ENCODE data around the gene TSPAN4.

Gene TSPAN4

GRCh38 chr11:869399-870126 lies 26.9 kb downstream of the TSPAN4 start:
- Histone ChIP-seq H3K36me3 (ENCODE audit: insufficient read depth, low read length) (peaks cover 41% of the 10 kb centered on the region), H3K4me1 (ENCODE audit: insufficient read depth, low read length) (no peaks in the 10 kb centered on the region), H3K79me2 (ENCODE audit: insufficient read depth, low read length) (no peaks in the 10 kb centered on the region), H3K27me3 (ENCODE audit: insufficient read depth, low read length, poor library complexity) (no peaks in the 10 kb centered on the region), H3K9me3 (ENCODE audit: insufficient read depth, low read length, severe bottlenecking) (no peaks in the 10 kb centered on the region), H3K9ac (ENCODE audit: low read depth, low read length) (no peak overlapping the region), H3K4me2 (ENCODE audit: insufficient read depth, low read length) (no peak overlapping the region), H3K27ac (ENCODE audit: low read length) (no peak overlapping the region), H2AFZ (ENCODE audit: low read depth, low read length) (no peak overlapping the region), H3K4me3 (ENCODE audit: low read depth in 1 of 2, low read length in 2 of 2) (no peak overlapping the region), H4K20me1 (ENCODE audit: insufficient read depth, low read length) (peaks cover 9% of the 10 kb centered on the region)
- no peak for DNase-seq
- TF ChIP-seq EZH2 (IDR thresholded peaks at IDR 0.05; ENCODE audit: borderline replicate concordance, low read depth, low read length, severe bottlenecking) (no peak), CTCF (IDR thresholded peaks at IDR 0.05; ENCODE audit: borderline replicate concordance, extremely low read depth, low read length, poor library complexity, severe bottlenecking) (no peak)
- ATAC-seq (ENCODE audit: insufficient read depth, low read depth): no peak

GRCh38 chr11:870127-870413 lies 27.4 kb downstream of the TSPAN4 start:
- Histone ChIP-seq H3K4me1 (ENCODE audit: insufficient read depth, low read length) (no peaks in the 10 kb centered on the region), H3K4me3 (ENCODE audit: low read depth in 1 of 2, low read length in 2 of 2) (no peak overlapping the region), H3K4me2 (ENCODE audit: insufficient read depth, low read length) (no peak overlapping the region), H4K20me1 (ENCODE audit: insufficient read depth, low read length) (peaks cover 9% of the 10 kb centered on the region), H3K27me3 (ENCODE audit: insufficient read depth, low read length, poor library complexity) (no peaks in the 10 kb centered on the region), H3K79me2 (ENCODE audit: insufficient read depth, low read length) (no peaks in the 10 kb centered on the region), H3K36me3 (ENCODE audit: insufficient read depth, low read length) (peaks cover 46% of the 10 kb centered on the region), H3K27ac (ENCODE audit: low read length) (no peak overlapping the region), H2AFZ (ENCODE audit: low read depth, low read length) (no peak overlapping the region), H3K9ac (ENCODE audit: low read depth, low read length) (no peak overlapping the region), H3K9me3 (ENCODE audit: insufficient read depth, low read length, severe bottlenecking) (no peaks in the 10 kb centered on the region)
- ATAC-seq (ENCODE audit: insufficient read depth, low read depth) (no peak), DNase-seq (no peak)
- TF ChIP-seq CTCF (IDR thresholded peaks at IDR 0.05; ENCODE audit: borderline replicate concordance, extremely low read depth, low read length, poor library complexity, severe bottlenecking): peak; percentile 14
- no peak for TF ChIP-seq EZH2 (IDR thresholded peaks at IDR 0.05; ENCODE audit: borderline replicate concordance, low read depth, low read length, severe bottlenecking)

- Histone ChIP-seq H3K9ac (ENCODE audit: low read depth, low read length) (no peak overlapping the region), H3K9me3 (ENCODE audit: insufficient read depth, low read length, severe bottlenecking) (no peaks in the 10 kb centered on the region), H3K4me2 (ENCODE audit: insufficient read depth, low read length) (no peak overlapping the region), H3K27ac (ENCODE audit: low read length) (no peak overlapping the region), H2AFZ (ENCODE audit: low read depth, low read length) (no peak overlapping the region), H3K4me1 (ENCODE audit: insufficient read depth, low read length) (no peaks in the 10 kb centered on the region), H3K4me3 (ENCODE audit: low read depth in 1 of 2, low read length in 2 of 2) (no peak overlapping the region), H3K79me2 (ENCODE audit: insufficient read depth, low read length) (no peaks in the 10 kb centered on the region), H3K36me3 (ENCODE audit: insufficient read depth, low read length) (peaks cover 50% of the 10 kb centered on the region), H4K20me1 (ENCODE audit: insufficient read depth, low read length) (peaks cover 9% of the 10 kb centered on the region), H3K27me3 (ENCODE audit: insufficient read depth, low read length, poor library complexity) (no peaks in the 10 kb centered on the region)
- ATAC-seq (ENCODE audit: insufficient read depth, low read depth) (no peak), DNase-seq (no peak)
- TF ChIP-seq EZH2 (IDR thresholded peaks at IDR 0.05; ENCODE audit: borderline replicate concordance, low read depth, low read length, severe bottlenecking) (no peak), CTCF (IDR thresholded peaks at IDR 0.05; ENCODE audit: borderline replicate concordance, extremely low read depth, low read length, poor library complexity, severe bottlenecking) (no peak)
Observed at GRCh38 chr11:870418-870817, 27.8 kb downstream of the TSPAN4 start.

Data from DND-41 (cell line).